ENCODE data around the gene PCDH1. TPM values are rescaled to one million over a fixed set of nuclear protein-coding genes. Genes with fewer than 3 reads are reported as not detected.

The PCDH1 gene
- total and polyA plus RNA-seq, 2 of the 8 experiments (the other 6 are each of a cell fraction or from before 2014, with no cell fraction given): 101 to 102 TPM

DNA sequence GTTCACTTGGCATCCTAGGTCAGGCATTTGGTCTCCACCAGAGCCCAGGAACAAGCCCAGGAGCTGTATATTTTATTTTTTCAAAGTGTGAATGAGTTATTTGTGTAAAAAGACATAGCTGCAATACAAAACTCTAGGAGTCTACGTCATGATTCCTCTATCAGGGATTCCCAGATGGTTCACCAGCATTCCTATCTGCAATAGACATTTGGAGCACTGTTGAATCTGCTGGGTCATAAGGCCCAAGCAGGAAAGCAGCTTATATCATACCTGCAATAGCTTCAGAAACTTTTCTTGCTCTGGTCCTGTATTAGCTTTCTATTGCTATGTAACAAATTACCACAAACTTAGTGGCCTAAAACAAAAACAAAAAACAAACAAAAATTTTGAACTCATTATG, 28.8 kb upstream of the PCDH1 start:
- H2AFZ ChIP-seq (ENCODE audit: low read length): no peak overlapping the region
- no peaks in the 10 kb centered on the region for H3K36me3 ChIP-seq (ENCODE audit: control insufficient read depth in 2 of 4, insufficient read depth in 4 of 4, low read length in 3 of 4)
- H2BK12ac ChIP-seq (ENCODE audit: low read depth, low read length): no peak overlapping the region
- H4K20me1 ChIP-seq (replicated peaks in 1 of 2; ENCODE audit: control insufficient read depth in 1 of 2, insufficient read depth in 2 of 2, low read length in 2 of 2): no peaks in the 10 kb centered on the region
- H2BK120ac ChIP-seq (replicated peaks; ENCODE audit: low read depth, low read length): no peak overlapping the region
- H3K23ac ChIP-seq (ENCODE audit: insufficient read length): no peak overlapping the region
- H3K14ac ChIP-seq (ENCODE audit: insufficient read length): no peak overlapping the region
- POLR2A ChIA-PET (ENCODE audit: partially characterized antibody): interaction anchor here (1.4 kb wide), 1 partner anchor 19 kb away, joined by 4 read pairs; no protein-coding TSS in a partner anchor
- H2BK15ac ChIP-seq (ENCODE audit: low read length): no peak overlapping the region
- no peak overlapping the region for H4K5ac ChIP-seq (ENCODE audit: insufficient read length, low read depth, low read length)
- no peak overlapping the region for H4K8ac ChIP-seq (ENCODE audit: extremely low read depth, insufficient read depth, low read length)
- no peaks in the 10 kb centered on the region for H3K4me1 ChIP-seq (replicated peaks in 1 of 4; ENCODE audit: control insufficient read depth in 3 of 4, insufficient read depth in 4 of 4, low read length in 3 of 4)
- no peak overlapping the region for H3K4me2 ChIP-seq (ENCODE audit: insufficient read depth in 1 of 2, low read depth in 2 of 2, low read length in 2 of 2)
- no peak overlapping the region for H2AK5ac ChIP-seq (ENCODE audit: low read depth, low read length)
- H3K9ac ChIP-seq (replicated peaks in 1 of 4; ENCODE audit: extremely low read depth in 1 of 4, low read depth in 3 of 4, low read length in 3 of 4): no peak overlapping the region
- no peaks in the 10 kb centered on the region; a peak in 1 of 7 replicates for H3K27me3 ChIP-seq (replicated peaks in 1 of 4; ENCODE audit: control insufficient read depth in 3 of 4, extremely low read depth in 1 of 4, insufficient read depth in 3 of 4, low read length in 3 of 4)
- WGBS, 2 experiments (ENCODE audit: extremely low coverage in 1 of 2, insufficient coverage in 1 of 2, insufficient read length in 1 of 2, insufficient replicate concordance in 2 of 2, low coverage in 1 of 2, low lambda C conversion rate in 2 of 2, missing lambda C conversion rate in 1 of 2): 0% methylated on average over 1 of the region's 1 CpG; no CpG with 5 or more reads in 1 of the 2 experiments
- DNase-seq (ENCODE audit: low read depth in 1 of 2, low spot score in 2 of 2) (no peak), FAIRE-seq (no peak)
- H3K9me3 ChIP-seq (ENCODE audit: insufficient read depth in 2 of 2, low read depth in 1 of 2, low read length in 1 of 2): no peaks in the 10 kb centered on the region
- H2BK5ac ChIP-seq (ENCODE audit: low read depth, low read length): no peak overlapping the region
- no peaks in the 10 kb centered on the region for H3K79me1 ChIP-seq (ENCODE audit: low read depth, low read length)
- H4K91ac ChIP-seq (replicated peaks; ENCODE audit: insufficient read length, low read length): no peak overlapping the region
- no peak overlapping the region for H3K27ac ChIP-seq (ENCODE audit: low read depth, low read length)
- H2BK20ac ChIP-seq (ENCODE audit: low read length): no peak overlapping the region
- H3K4me3 ChIP-seq (ENCODE audit: extremely low read depth in 1 of 4, insufficient read depth in 2 of 4, low read depth in 3 of 4, low read length in 4 of 4): no peak overlapping the region
- no peaks in the 10 kb centered on the region for H3K23me2 ChIP-seq (ENCODE audit: low read depth, low read length)
- H3K18ac ChIP-seq (ENCODE audit: extremely low read depth, low read length): no peak overlapping the region
- no peak overlapping the region for H3K4ac ChIP-seq (replicated peaks; ENCODE audit: insufficient read length, low read depth, low read length)
- no peaks in the 10 kb centered on the region for H3K79me2 ChIP-seq (ENCODE audit: control insufficient read depth in 1 of 2, insufficient read depth in 2 of 2, low read length in 2 of 2)
- H3K56ac ChIP-seq (replicated peaks; ENCODE audit: insufficient read length, low read depth, low read length): no peak overlapping the region
- CTCF ChIA-PET (ENCODE audit: partially characterized antibody): interaction anchor here (0.6 to 1.3 kb wide), 4 partner anchors 28 to 241 kb away, joined by 3 read pairs; no protein-coding TSS in a partner anchor

Measured in H1 (cell line).